Transverse colon (tissue), 4 donors: ENCODE data around the gene LRRC49. TPM values are rescaled to one million over a fixed set of nuclear protein-coding genes. Genes with fewer than 3 reads are reported as not detected.

ENCODE experiments used
- DNase-seq: peaks from one replicate; pipeline ENCODE4 v3.0.0-alpha.2; 2019
- H3K27ac ChIP-seq, 4 donors: fragments of 200-600 bp; sonication (generic); 2 replicates each; pipeline ENCODE4 v1.5.1; 2016 to 2018; ENCODE audit warnings: inconsistent platforms in 4 of 4
- H3K27me3 ChIP-seq: fragments of 200-600 bp; sonication (generic); 2 replicates; pipeline ENCODE4 v1.5.1; 2017; ENCODE audit warnings: inconsistent platforms
- H3K36me3 ChIP-seq, 4 donors: fragments of 200-600 bp; sonication (generic); 2 replicates each; pipeline ENCODE4 v1.5.1; 2017 to 2019; ENCODE audit warnings: inconsistent platforms in 4 of 4
- H3K4me1 ChIP-seq, 4 donors: fragments of 200-600 bp; sonication (generic); 2 replicates each; pipeline ENCODE4 v1.5.1; 2017 to 2020; ENCODE audit warnings: inconsistent platforms in 4 of 4
- H3K4me3 ChIP-seq, 4 donors: fragments of 200-600 bp; sonication (generic); 1 replicate in 1 of 4; 2 replicates in 3 of 4; pipeline versions ENCODE4 v1.5.1 to v1.6.1; 2017 to 2019; ENCODE audit warnings: inconsistent platforms in 4 of 4
- H3K9me3 ChIP-seq, 2 donors: fragments of 200-600 bp; sonication (generic); 2 replicates each; pipeline ENCODE4 v1.5.1; 2017 to 2019; ENCODE audit warnings: inconsistent platforms in 2 of 2
- EP300 ChIP-seq: sonication (generic); formaldehyde crosslinking; IDR thresholded peaks from one replicate; pipeline ENCODE4 v1.6.1; 2017; ENCODE audit warnings: antibody characterized with exemption, low read depth
- POLR2A ChIP-seq: fragments of 450-650 bp; IDR thresholded peaks from one replicate; pipeline ENCODE4 v1.6.1; 2016; ENCODE audit warnings: antibody characterized with exemption, mild to moderate bottlenecking, moderate library complexity
- POLR2AphosphoS5 ChIP-seq, 3 donors: sonication (generic); formaldehyde crosslinking; IDR thresholded peaks; one replicate each; pipeline ENCODE4 v1.6.1; 2016; ENCODE audit warnings: antibody characterized with exemption in 3 of 3
- WGBS, 2 donors: methylation state at CpG; one replicate each; pipeline ENCODE4 v1.1.5; 2018; ENCODE audit warnings: low coverage in 1 of 2; 5-methylcytosine and 5-hydroxymethylcytosine counted together
- in situ Hi-C, 4 donors: fragments of 200-750 bp; cut with MboI; loops; one replicate each; pipeline versions ENCODE4 v1.15.0 to v1.15.1; 2017; ENCODE audit warnings: low sequenced_read_pairs in 3 of 4, low pct_ligation_motif_present in 1 of 4, low pct_unique_long_range_greater_than_20kb in 1 of 4
- intact Hi-C: fragments of 100-400 bp; cut with DNase I; formaldehyde crosslinking; loops from one replicate; pipeline ENCODE4 v1.15.1; 2023; ENCODE audit warnings: low total_unique reads
- total RNA-seq, 4 donors: library from RNA; depleted of rRNA; stranded (reverse); fragments of >200 nt; gene quantifications; one replicate each; pipeline ENCODE4 v1.1.0, GENCODE V29; 2016
- TF ChIP-seq, protein P1 (sequence below), 5 experiments: fragments of 200-600 bp in 3 of 5; fragments of 450-650 bp in 2 of 5; sonication (generic) in 3 of 5; IDR thresholded peaks; 1 replicate in 2 of 5; 2 replicates in 3 of 5; pipeline ENCODE4 v1.5.1; 2016 to 2017; ENCODE audit warnings: antibody characterized with exemption in 5 of 5, inconsistent platforms in 3 of 5, mild to moderate bottlenecking in 2 of 5, moderate library complexity in 1 of 5

The LRRC49 gene
- total RNA-seq, 4 donors from 2014 or later: 2.2 to 5.2 (median 4.8) TPM; not detected in 1

GRCh38 chr15:70863450-70864218 lies 29.0 kb upstream of the LRRC49 start:
- TF ChIP-seq POLR2AphosphoS5 (IDR thresholded peaks at IDR 0.05) (no peak), POLR2A (no peak), EP300 (no peak)
- TF ChIP-seq, protein P1, sequence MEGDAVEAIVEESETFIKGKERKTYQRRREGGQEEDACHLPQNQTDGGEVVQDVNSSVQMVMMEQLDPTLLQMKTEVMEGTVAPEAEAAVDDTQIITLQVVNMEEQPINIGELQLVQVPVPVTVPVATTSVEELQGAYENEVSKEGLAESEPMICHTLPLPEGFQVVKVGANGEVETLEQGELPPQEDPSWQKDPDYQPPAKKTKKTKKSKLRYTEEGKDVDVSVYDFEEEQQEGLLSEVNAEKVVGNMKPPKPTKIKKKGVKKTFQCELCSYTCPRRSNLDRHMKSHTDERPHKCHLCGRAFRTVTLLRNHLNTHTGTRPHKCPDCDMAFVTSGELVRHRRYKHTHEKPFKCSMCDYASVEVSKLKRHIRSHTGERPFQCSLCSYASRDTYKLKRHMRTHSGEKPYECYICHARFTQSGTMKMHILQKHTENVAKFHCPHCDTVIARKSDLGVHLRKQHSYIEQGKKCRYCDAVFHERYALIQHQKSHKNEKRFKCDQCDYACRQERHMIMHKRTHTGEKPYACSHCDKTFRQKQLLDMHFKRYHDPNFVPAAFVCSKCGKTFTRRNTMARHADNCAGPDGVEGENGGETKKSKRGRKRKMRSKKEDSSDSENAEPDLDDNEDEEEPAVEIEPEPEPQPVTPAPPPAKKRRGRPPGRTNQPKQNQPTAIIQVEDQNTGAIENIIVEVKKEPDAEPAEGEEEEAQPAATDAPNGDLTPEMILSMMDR (IDR thresholded peaks at IDR 0.05): no peak
- Histone ChIP-seq H3K4me1 (no peaks in the 10 kb centered on the region), H3K27ac (peak overlapping the region in 1 of 4 donors; percentile 11), H3K4me3 (no peak overlapping the region), H3K9me3 (no peaks in the 10 kb centered on the region), H3K27me3 (no peaks in the 10 kb centered on the region), H3K36me3 (no peaks in the 10 kb centered on the region)
- no peak for DNase-seq
- 72% methylated on average over 4 of the region's 4 CpGs; no CpG with 5 or more reads in 1 of the 2 donors for WGBS, 2 donors
- intact Hi-C loops: no loop called here
- in situ Hi-C loops: no loop called here

GRCh38 chr15:70866982-70867641 lies 25.5 kb upstream of the LRRC49 start:
- H3K27me3 ChIP-seq: no peaks in the 10 kb centered on the region
- peaks cover 0 to 7% (median 3%) of the 10 kb centered on the region in 4 donors for H3K4me1 ChIP-seq
- H3K27ac ChIP-seq: peak overlapping the region in 3 of 4 donors; percentile 29 to 42 (median 32)
- DNase-seq: no peak
- no peak for TF ChIP-seq EP300
- TF ChIP-seq POLR2AphosphoS5 (IDR thresholded peaks at IDR 0.05): no peak
- TF ChIP-seq, protein P1 (IDR thresholded peaks at IDR 0.05): no peak
- no peak for TF ChIP-seq POLR2A
- in situ Hi-C loops (no loop called here), intact Hi-C loops (no loop called here)
- 86 to 92% methylated on average over 5 of the region's 5 CpGs for WGBS, 2 donors
- no peaks in the 10 kb centered on the region for H3K36me3 ChIP-seq
- H3K4me3 ChIP-seq: no peak overlapping the region
- no peaks in the 10 kb centered on the region for H3K9me3 ChIP-seq

DNA sequence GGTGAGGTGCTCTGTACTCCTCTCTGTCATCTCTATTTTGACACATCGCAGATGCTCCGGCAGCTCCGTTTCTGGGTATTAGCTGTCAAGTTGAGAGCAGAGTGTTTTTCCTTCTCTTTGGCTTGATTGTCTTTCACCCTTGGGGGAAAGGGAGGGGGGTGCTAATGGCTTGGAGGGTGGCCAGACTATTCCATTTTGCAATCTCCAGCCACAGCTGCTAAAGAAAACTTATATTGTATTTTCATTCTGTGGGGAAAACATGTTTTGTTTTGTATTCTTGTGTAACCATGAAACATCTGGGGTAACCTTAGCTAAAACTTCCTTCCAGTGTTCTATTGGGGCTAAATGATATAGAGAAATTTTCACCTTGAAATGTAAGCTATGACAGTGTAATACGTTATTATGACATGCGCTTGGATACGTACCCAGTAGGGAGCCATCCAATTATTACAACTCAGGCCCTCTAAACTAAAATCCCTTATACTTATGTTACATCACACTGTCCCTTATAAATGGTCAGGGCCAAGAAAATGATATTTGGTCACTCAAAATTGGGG lies 24.6 kb upstream of the LRRC49 start:
- in situ Hi-C loops: no loop called here
- Histone ChIP-seq H3K9me3 (no peaks in the 10 kb centered on the region), H3K4me1 (peaks cover 0 to 7% (median 3%) of the 10 kb centered on the region in 4 donors), H3K27ac (peak overlapping the region; percentile 16 to 57 (median 38)), H3K4me3 (no peak overlapping the region), H3K27me3 (no peaks in the 10 kb centered on the region), H3K36me3 (no peaks in the 10 kb centered on the region)
- TF ChIP-seq POLR2A: no peak
- no peak for TF ChIP-seq EP300
- TF ChIP-seq POLR2AphosphoS5 (IDR thresholded peaks at IDR 0.05): peak in 2 of 3 donors; percentile 47 to 56
- no peak for DNase-seq
- intact Hi-C loops: no loop called here
- 60 to 64% methylated on average over 6 of the region's 6 CpGs for WGBS, 2 donors

DNA sequence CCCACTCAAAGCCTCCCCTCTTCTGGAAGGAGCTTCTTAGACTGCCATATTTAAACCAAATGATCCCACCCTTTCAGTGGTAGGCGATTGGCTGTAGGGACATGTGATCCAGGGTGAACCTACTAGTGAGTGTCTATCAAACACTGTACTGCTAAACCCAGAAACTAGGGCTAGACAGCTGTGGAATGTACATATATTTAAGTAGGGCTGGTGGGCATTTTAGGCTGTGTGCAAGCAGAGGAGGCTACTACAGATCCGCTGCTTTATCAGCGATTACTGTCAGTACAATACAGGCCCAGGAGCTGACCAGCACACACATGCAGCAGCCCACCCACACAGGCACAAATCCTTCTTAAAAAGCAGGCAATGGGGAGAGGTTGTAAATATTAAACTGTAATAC lies 23.3 kb upstream of the LRRC49 start:
- in situ Hi-C loops: no loop called here

More for the DNA sequence above, 23.3 kb upstream of the LRRC49 start:
- WGBS, 2 donors: 68 to 71% methylated on average over 3 of the region's 3 CpGs
- intact Hi-C loops: no loop called here
- no peak for DNase-seq
- TF ChIP-seq POLR2AphosphoS5 (IDR thresholded peaks at IDR 0.05) (no peak), POLR2A (no peak), EP300 (no peak)
- TF ChIP-seq, protein P1 (IDR thresholded peaks at IDR 0.05): no peak
- Histone ChIP-seq H3K27ac (no peak overlapping the region), H3K9me3 (no peaks in the 10 kb centered on the region), H3K4me3 (no peak overlapping the region), H3K27me3 (peaks cover 7% of the 10 kb centered on the region), H3K4me1 (peaks cover 0 to 7% (median 3%) of the 10 kb centered on the region in 4 donors), H3K36me3 (no peaks in the 10 kb centered on the region)
